Lung (tissue), 12 donors: ENCODE measurements around the gene MYL7. TPM values are rescaled to one million over a fixed set of nuclear protein-coding genes. Genes with fewer than 3 reads are reported as not detected.

Experiments
- ATAC-seq: fragments of 200-7000 bp; cut with Tn5 transposase; one replicate; pipeline ENCODE4 v1.9.1; 2020; ENCODE audit warnings: moderate number of reproducible peaks; ENCODE audit not compliant: insufficient read depth, low FRiP score
- DNase-seq, 3 donors: peaks; one replicate each; pipeline ENCODE4 v3.0.0-alpha.2; 2013 to 2017
- H3K27ac ChIP-seq, 2 donors: one replicate each; pipeline ENCODE4 v1.5.1; 2013; ENCODE audit warnings: mild to moderate bottlenecking in 2 of 2, moderate library complexity in 2 of 2, control low read depth in 1 of 2, inconsistent platforms in 1 of 2, low read depth in 1 of 2, low read length in 1 of 2
- H3K27me3 ChIP-seq, 3 donors: one replicate each; pipeline ENCODE4 v1.5.1; 2013; ENCODE audit warnings: low read length in 2 of 3; ENCODE audit not compliant: control insufficient read depth in 3 of 3, insufficient read depth in 3 of 3
- H3K36me3 ChIP-seq, 4 donors: one replicate each; pipeline ENCODE4 v1.5.1; 2013; ENCODE audit warnings: low read length in 4 of 4, mild to moderate bottlenecking in 1 of 4, moderate library complexity in 1 of 4; ENCODE audit not compliant: control insufficient read depth in 4 of 4, insufficient read depth in 4 of 4
- H3K4me1 ChIP-seq, 5 donors: one replicate each; pipeline ENCODE4 v1.5.1; 2013; ENCODE audit warnings: low read length in 5 of 5, mild to moderate bottlenecking in 2 of 5, moderate library complexity in 1 of 5; ENCODE audit not compliant: control insufficient read depth in 5 of 5, insufficient read depth in 5 of 5
- H3K4me3 ChIP-seq: one replicate; pipeline ENCODE4 v1.5.1; 2013; ENCODE audit warnings: mild to moderate bottlenecking, control low read depth, moderate library complexity
- H3K9ac ChIP-seq, 2 donors: one replicate each; pipeline ENCODE4 v1.5.1; 2013; ENCODE audit warnings: low read length in 2 of 2, control low read depth in 1 of 2; ENCODE audit not compliant: insufficient read depth in 1 of 2
- H3K9me3 ChIP-seq, 4 donors: one replicate each; pipeline ENCODE4 v1.5.1; 2013; ENCODE audit warnings: low read length in 3 of 4, mild to moderate bottlenecking in 1 of 4, moderate library complexity in 1 of 4; ENCODE audit not compliant: control insufficient read depth in 4 of 4, insufficient read depth in 3 of 4
- WGBS, 2 donors: extraction: QIAGEN DNeasy Blood & Tissue Kit; methylation state at CpG; one replicate each; pipeline ENCODE4 v1.1.7; 2013; 5-methylcytosine and 5-hydroxymethylcytosine counted together
- polyA plus RNA-seq, 2 donors: library from polyadenylated mRNA; stranded (reverse); fragments of 200-250 nt; gene quantifications; one replicate each; pipeline ENCODE4 v1.2.1, GENCODE V29; 2013
- total RNA-seq, 2 donors: library from RNA; depleted of rRNA in 1 of 2; stranded (reverse); fragments of >200 nt in 1 of 2; gene quantifications; one replicate each; pipeline ENCODE4 v1.2.1, GENCODE V29; 2014 to 2021
- TF ChIP-seq, protein P1 (sequence below): IDR thresholded peaks from 2 replicates; pipeline ENCODE4 v1.5.1; 2012; ENCODE audit warnings: mild to moderate bottlenecking; ENCODE audit errors: control extremely low read depth, extremely low read depth
- donor health status: control.
- donor health status: control.
- donor health status: Bipolar disorder and iron deficiency.
- donor health status: healthy.
- donor health status: DM: yes; HTN: yes; CAD: no.

MYL7 gene
- total and polyA plus RNA-seq, 4 donors = 0.08 to 13.0 TPM; not detected in 2

DNA sequence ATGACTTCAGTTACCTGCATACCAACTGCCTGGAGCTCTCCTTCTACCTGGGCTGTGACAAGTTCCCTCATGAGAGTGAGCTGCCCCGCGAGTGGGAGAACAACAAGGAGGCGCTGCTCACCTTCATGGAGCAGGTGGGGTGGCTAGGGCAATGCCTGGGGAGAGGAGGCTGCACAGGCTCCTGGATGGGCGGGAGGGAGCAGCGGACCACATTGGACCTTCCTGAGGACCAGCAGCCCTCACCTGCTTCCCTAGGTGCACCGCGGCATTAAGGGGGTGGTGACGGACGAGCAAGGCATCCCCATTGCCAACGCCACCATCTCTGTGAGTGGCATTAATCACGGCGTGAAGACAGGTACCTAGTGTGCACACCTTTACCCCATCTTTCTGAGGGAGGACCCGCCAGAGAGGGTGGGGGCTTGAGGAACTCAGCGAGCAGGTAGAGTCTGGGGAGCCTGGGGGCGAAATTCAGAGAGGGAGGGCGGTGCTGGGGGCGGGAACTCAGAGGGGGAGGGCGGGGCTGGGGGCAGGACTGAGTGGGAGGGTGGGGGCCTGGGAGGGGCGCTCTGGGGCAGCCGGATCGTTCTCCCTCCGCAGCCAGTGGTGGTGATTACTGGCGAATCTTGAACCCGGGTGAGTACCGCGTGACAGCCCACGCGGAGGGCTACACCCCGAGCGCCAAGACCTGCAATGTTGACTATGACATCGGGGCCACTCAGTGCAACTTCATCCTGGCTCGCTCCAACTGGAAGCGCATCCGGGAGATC lies 28.0 kb downstream of the MYL7 start:
- H3K27ac ChIP-seq = no peak overlapping the region
- no peak for ATAC-seq
- H3K9ac ChIP-seq = no peak overlapping the region
- TF ChIP-seq, protein P1, sequence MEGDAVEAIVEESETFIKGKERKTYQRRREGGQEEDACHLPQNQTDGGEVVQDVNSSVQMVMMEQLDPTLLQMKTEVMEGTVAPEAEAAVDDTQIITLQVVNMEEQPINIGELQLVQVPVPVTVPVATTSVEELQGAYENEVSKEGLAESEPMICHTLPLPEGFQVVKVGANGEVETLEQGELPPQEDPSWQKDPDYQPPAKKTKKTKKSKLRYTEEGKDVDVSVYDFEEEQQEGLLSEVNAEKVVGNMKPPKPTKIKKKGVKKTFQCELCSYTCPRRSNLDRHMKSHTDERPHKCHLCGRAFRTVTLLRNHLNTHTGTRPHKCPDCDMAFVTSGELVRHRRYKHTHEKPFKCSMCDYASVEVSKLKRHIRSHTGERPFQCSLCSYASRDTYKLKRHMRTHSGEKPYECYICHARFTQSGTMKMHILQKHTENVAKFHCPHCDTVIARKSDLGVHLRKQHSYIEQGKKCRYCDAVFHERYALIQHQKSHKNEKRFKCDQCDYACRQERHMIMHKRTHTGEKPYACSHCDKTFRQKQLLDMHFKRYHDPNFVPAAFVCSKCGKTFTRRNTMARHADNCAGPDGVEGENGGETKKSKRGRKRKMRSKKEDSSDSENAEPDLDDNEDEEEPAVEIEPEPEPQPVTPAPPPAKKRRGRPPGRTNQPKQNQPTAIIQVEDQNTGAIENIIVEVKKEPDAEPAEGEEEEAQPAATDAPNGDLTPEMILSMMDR = no peak
- H3K4me1 ChIP-seq = no peaks in the 10 kb centered on the region
- 88 to 92% methylated on average over 31 to 34 of the region's 34 CpGs for WGBS, 2 donors
- no peaks in the 10 kb centered on the region for H3K27me3 ChIP-seq
- H3K9me3 ChIP-seq = no peaks in the 10 kb centered on the region
- no peak overlapping the region for H3K4me3 ChIP-seq
- DNase-seq = no peak
- peaks cover 0 to 59% (median 16%) of the 10 kb centered on the region in 4 donors for H3K36me3 ChIP-seq

GRCh38 chr7:44112231-44112996 lies 28.7 kb downstream of the MYL7 start:
- no peak for DNase-seq
- Histone ChIP-seq H3K27me3 (no peaks in the 10 kb centered on the region), H3K4me1 (no peaks in the 10 kb centered on the region), H3K9me3 (no peaks in the 10 kb centered on the region), H3K9ac (no peak overlapping the region), H3K4me3 (no peak overlapping the region), H3K36me3 (peaks cover 0 to 56% (median 15%) of the 10 kb centered on the region in 4 donors), H3K27ac (no peak overlapping the region)
- no peak for ATAC-seq
- 79 to 81% methylated on average over 41 of the region's 41 CpGs for WGBS, 2 donors
- TF ChIP-seq, protein P1 = no peak

GRCh38 chr7:44111761-44112160 lies 29.4 kb downstream of the MYL7 start:
- DNase-seq (no peak), ATAC-seq (no peak)
- Histone ChIP-seq H3K27ac (no peak overlapping the region), H3K27me3 (no peaks in the 10 kb centered on the region), H3K4me3 (no peak overlapping the region), H3K9ac (no peak overlapping the region), H3K4me1 (no peaks in the 10 kb centered on the region), H3K36me3 (peaks cover 0 to 52% (median 15%) of the 10 kb centered on the region in 4 donors), H3K9me3 (no peaks in the 10 kb centered on the region)
- TF ChIP-seq, protein P1 = no peak
- 86 to 94% methylated on average over 16 of the region's 16 CpGs for WGBS, 2 donors
